Measurements from ENCODE around the gene STEAP1.

- TF ChIP-seq SUZ12 (IDR thresholded peaks at IDR 0.05; ENCODE audit: extremely low read depth, insufficient read depth, insufficient read length) (no peak), ZNF274 (IDR thresholded peaks at IDR 0.05; ENCODE audit: low read depth, low read length) (no peak), YY1 (IDR thresholded peaks at IDR 0.05; ENCODE audit: insufficient read depth, insufficient read length) (no peak)
Observed at GRCh38 chr7:90169891-90170290, 15.6 kb downstream of the STEAP1 start.
